ENCODE results near the gene TMPRSS13.

Gene TMPRSS13

GRCh38 chr11:117885777-117886176, 43.4 kb downstream of the TMPRSS13 start:
- DNase-seq, result no peak

GRCh38 chr11:117884994-117885393, 44.2 kb downstream of the TMPRSS13 start:
- no peak for DNase-seq

- DNase-seq, result no peak
Measured at GRCh38 chr11:117883063-117883462, 46.1 kb downstream of the TMPRSS13 start.

- no peak for DNase-seq
Measured at GRCh38 chr11:117882311-117882905, 46.8 kb downstream of the TMPRSS13 start.

GRCh38 chr11:117881217-117881616, 48.0 kb downstream of the TMPRSS13 start:
- DNase-seq, result no peak

- no peak for DNase-seq
Measured at GRCh38 chr11:117879516-117880480, 49.4 kb downstream of the TMPRSS13 start.

- no peak for DNase-seq
Measured at GRCh38 chr11:117878939-117879475, 50.2 kb downstream of the TMPRSS13 start.

- DNase-seq, result no peak
Measured at GRCh38 chr11:117878314-117878938, 50.8 kb downstream of the TMPRSS13 start.

GRCh38 chr11:117877120-117877784, 52.0 kb downstream of the TMPRSS13 start:
- DNase-seq, result no peak

GRCh38 chr11:117876341-117877119, 52.7 kb downstream of the TMPRSS13 start, which contains the start of gene FXYD6:
TSS of gene FXYD6 (minus strand) at chr11:117876658. CDS start at chr11:117842776, 33,882 bp downstream.
- DNase-seq, result no peak

- DNase-seq, result no peak
Measured at GRCh38 chr11:117876059-117876340, 53.2 kb downstream of the TMPRSS13 start.

- peak in 1 of 2 donors; percentile 21 for DNase-seq
Measured at GRCh38 chr11:117875382-117876058, 53.7 kb downstream of the TMPRSS13 start.

GRCh38 chr11:117874910-117875381, 54.3 kb downstream of the TMPRSS13 start:
- no peak for DNase-seq

- no peak for DNase-seq
Measured at GRCh38 chr11:117874253-117874909, 54.8 kb downstream of the TMPRSS13 start.

GRCh38 chr11:117873828-117874125, 55.4 kb downstream of the TMPRSS13 start:
- DNase-seq, result no peak

- DNase-seq, result no peak
Measured at GRCh38 chr11:117872975-117873827, 56.0 kb downstream of the TMPRSS13 start.

- DNase-seq, result no peak
Measured at GRCh38 chr11:117872420-117872961, 56.7 kb downstream of the TMPRSS13 start.

- no peak for DNase-seq
Measured at GRCh38 chr11:117871784-117872183, 57.4 kb downstream of the TMPRSS13 start.

- DNase-seq, result no peak
Measured at GRCh38 chr11:117871160-117871559, 58.0 kb downstream of the TMPRSS13 start.

Measured in CD4-positive, alpha-beta T cell treated with Interleukin-4 for 1 hour (primary cell).